Activated CD4-positive, alpha-beta T cell treated with anti-CD3 and anti-CD28 coated beads, Interleukin-2, amount 50 U/mL, for 24 hours (primary cell): Measurements from ENCODE around the gene PTBP2.

Experiments
- DNase-seq, 2 donors: peaks; one replicate each; pipeline ENCODE4 v3.0.0-alpha.2; 2020; ENCODE audit warnings: low read depth in 1 of 2, low spot score in 1 of 2

The PTBP2 gene

GRCh38 chr1:96721416-96722160 is at the start of gene PTBP2:
Gene PTBP2 (plus strand): TSS chr1:96721784. CDS start chr1:96721865, 81 bp downstream.
- peak; percentile 57 to 71 for DNase-seq

- no peak for DNase-seq
Observed at GRCh38 chr1:96674915-96675314, 46.7 kb upstream of the PTBP2 start.

GRCh38 chr1:96682056-96682455 is 39.5 kb upstream of the PTBP2 start:
- no peak for DNase-seq

GRCh38 chr1:96683931-96684330 is 37.7 kb upstream of the PTBP2 start:
- no peak for DNase-seq

GRCh38 chr1:96684744-96685143 is 36.8 kb upstream of the PTBP2 start:
- DNase-seq, result no peak

GRCh38 chr1:96688767-96689166 is 32.8 kb upstream of the PTBP2 start:
- no peak for DNase-seq

GRCh38 chr1:96695954-96696353 is 25.6 kb upstream of the PTBP2 start:
- no peak for DNase-seq

GRCh38 chr1:96698342-96698983 is 23.1 kb upstream of the PTBP2 start:
- DNase-seq, result no peak

GRCh38 chr1:96703186-96703585 is 18.4 kb upstream of the PTBP2 start:
- no peak for DNase-seq

- no peak for DNase-seq
Observed at GRCh38 chr1:96707023-96707422, 14.6 kb upstream of the PTBP2 start.

GRCh38 chr1:96708482-96708881 is 13.1 kb upstream of the PTBP2 start:
- no peak for DNase-seq

- no peak for DNase-seq
Observed at GRCh38 chr1:96710708-96711477, 10.7 kb upstream of the PTBP2 start.

GRCh38 chr1:96713649-96714048 is 7.9 kb upstream of the PTBP2 start:
- no peak for DNase-seq

- no peak for DNase-seq
Observed at GRCh38 chr1:96714881-96715280, 6.7 kb upstream of the PTBP2 start.

- DNase-seq, result no peak
Observed at GRCh38 chr1:96715482-96715881, 6.1 kb upstream of the PTBP2 start.

- DNase-seq, result no peak
Observed at GRCh38 chr1:96721053-96721415, 550 bp upstream of the PTBP2 start.

GRCh38 chr1:96722161-96722922 is 758 bp downstream of the PTBP2 start:
- peak in 1 of 2 donors; percentile 30 for DNase-seq

- no peak for DNase-seq
Observed at GRCh38 chr1:96722958-96723357, 1.4 kb downstream of the PTBP2 start.

GRCh38 chr1:96723377-96723776 is 1.8 kb downstream of the PTBP2 start:
- DNase-seq, result no peak

GRCh38 chr1:96723936-96724335 is 2.4 kb downstream of the PTBP2 start:
- DNase-seq, result no peak

- no peak for DNase-seq
Observed at GRCh38 chr1:96727860-96728259, 6.3 kb downstream of the PTBP2 start.
